ENCODE results near the gene CUBN.

GRCh38 chr10:16865766-16866165 lies 263.8 kb downstream of the CUBN start:
- TF ChIP-seq, protein P1, sequence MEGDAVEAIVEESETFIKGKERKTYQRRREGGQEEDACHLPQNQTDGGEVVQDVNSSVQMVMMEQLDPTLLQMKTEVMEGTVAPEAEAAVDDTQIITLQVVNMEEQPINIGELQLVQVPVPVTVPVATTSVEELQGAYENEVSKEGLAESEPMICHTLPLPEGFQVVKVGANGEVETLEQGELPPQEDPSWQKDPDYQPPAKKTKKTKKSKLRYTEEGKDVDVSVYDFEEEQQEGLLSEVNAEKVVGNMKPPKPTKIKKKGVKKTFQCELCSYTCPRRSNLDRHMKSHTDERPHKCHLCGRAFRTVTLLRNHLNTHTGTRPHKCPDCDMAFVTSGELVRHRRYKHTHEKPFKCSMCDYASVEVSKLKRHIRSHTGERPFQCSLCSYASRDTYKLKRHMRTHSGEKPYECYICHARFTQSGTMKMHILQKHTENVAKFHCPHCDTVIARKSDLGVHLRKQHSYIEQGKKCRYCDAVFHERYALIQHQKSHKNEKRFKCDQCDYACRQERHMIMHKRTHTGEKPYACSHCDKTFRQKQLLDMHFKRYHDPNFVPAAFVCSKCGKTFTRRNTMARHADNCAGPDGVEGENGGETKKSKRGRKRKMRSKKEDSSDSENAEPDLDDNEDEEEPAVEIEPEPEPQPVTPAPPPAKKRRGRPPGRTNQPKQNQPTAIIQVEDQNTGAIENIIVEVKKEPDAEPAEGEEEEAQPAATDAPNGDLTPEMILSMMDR (IDR thresholded peaks at IDR 0.05), result no peak
- TF ChIP-seq POLR2A (IDR thresholded peaks at IDR 0.05), result no peak
